Iris pigment epithelial cell (primary cell): ENCODE data around the gene NPFFR2.
"Not testable (repeated sequence)": the region's sequence is repeated elsewhere in the genome, so short reads cannot be mapped to it uniquely, and the experiment has no call there.

Experiments used
- DNase-seq: peaks from one replicate; pipeline ENCODE4 v3.0.0-alpha.2; 2011; ENCODE audit warnings: low read depth

Gene NPFFR2

GRCh38 chr4:72031868-72032608 is at the start of gene NPFFR2:
TSS of gene NPFFR2 (plus strand) at chr4:72032000. CDS start at chr4:72128592, 96,592 bp downstream.
- peak; percentile 9 for DNase-seq

- DNase-seq, result peak; percentile 49
These were observed 39.1 kb upstream of the NPFFR2 start for GRCh38 chr4:71992571-71993312.

- DNase-seq, result no peak
These were observed 37.2 kb upstream of the NPFFR2 start for GRCh38 chr4:71994559-71994958.

- DNase-seq, result no peak
These were observed 36.5 kb upstream of the NPFFR2 start for GRCh38 chr4:71995297-71995696.

- peak; percentile 70 for DNase-seq
These were observed 25.2 kb upstream of the NPFFR2 start for GRCh38 chr4:72006586-72006985.

GRCh38 chr4:72011906-72012305 is 19.9 kb upstream of the NPFFR2 start:
- DNase-seq, result no peak

- DNase-seq, result no peak
These were observed 15.8 kb upstream of the NPFFR2 start for GRCh38 chr4:72016011-72016410.

- no peak for DNase-seq
These were observed 12.1 kb upstream of the NPFFR2 start for GRCh38 chr4:72019688-72020087.

- no peak for DNase-seq
These were observed 9.2 kb upstream of the NPFFR2 start for GRCh38 chr4:72022553-72022952.

- no peak for DNase-seq
These were observed 23.8 kb downstream of the NPFFR2 start for GRCh38 chr4:72055566-72055965.

- DNase-seq, result peak; percentile 0
These were observed 31.9 kb downstream of the NPFFR2 start for GRCh38 chr4:72063726-72064125.

- DNase-seq, result no peak
These were observed 35.3 kb downstream of the NPFFR2 start for GRCh38 chr4:72067051-72067450.

- no peak for DNase-seq
These were observed 42.0 kb downstream of the NPFFR2 start for GRCh38 chr4:72073816-72074215.

GRCh38 chr4:72076562-72076961 is 44.8 kb downstream of the NPFFR2 start:
- peak; percentile 36 for DNase-seq

- DNase-seq, result no peak
These were observed 45.5 kb downstream of the NPFFR2 start for GRCh38 chr4:72077346-72077745.

GRCh38 chr4:72084587-72085011 is 52.8 kb downstream of the NPFFR2 start:
- DNase-seq, result peak; percentile 0

GRCh38 chr4:72090606-72091005 is 58.8 kb downstream of the NPFFR2 start:
- DNase-seq, result not testable (repeated sequence)

- no peak for DNase-seq
These were observed 62.4 kb downstream of the NPFFR2 start for GRCh38 chr4:72094059-72094797.

- no peak for DNase-seq
These were observed 75.7 kb downstream of the NPFFR2 start for GRCh38 chr4:72107456-72107855.

- no peak for DNase-seq
These were observed 77.6 kb downstream of the NPFFR2 start for GRCh38 chr4:72109364-72109763.

GRCh38 chr4:72109959-72110497 is 78.2 kb downstream of the NPFFR2 start:
- no peak for DNase-seq

GRCh38 chr4:72110886-72111285 is 79.1 kb downstream of the NPFFR2 start:
- DNase-seq, result no peak
